ENCODE measurements around the gene IFNL1.
"Not testable (repeated sequence)": the region's sequence is repeated elsewhere in the genome, so short reads cannot be mapped to it uniquely, and the experiment has no call there.

Gene IFNL1

DNA sequence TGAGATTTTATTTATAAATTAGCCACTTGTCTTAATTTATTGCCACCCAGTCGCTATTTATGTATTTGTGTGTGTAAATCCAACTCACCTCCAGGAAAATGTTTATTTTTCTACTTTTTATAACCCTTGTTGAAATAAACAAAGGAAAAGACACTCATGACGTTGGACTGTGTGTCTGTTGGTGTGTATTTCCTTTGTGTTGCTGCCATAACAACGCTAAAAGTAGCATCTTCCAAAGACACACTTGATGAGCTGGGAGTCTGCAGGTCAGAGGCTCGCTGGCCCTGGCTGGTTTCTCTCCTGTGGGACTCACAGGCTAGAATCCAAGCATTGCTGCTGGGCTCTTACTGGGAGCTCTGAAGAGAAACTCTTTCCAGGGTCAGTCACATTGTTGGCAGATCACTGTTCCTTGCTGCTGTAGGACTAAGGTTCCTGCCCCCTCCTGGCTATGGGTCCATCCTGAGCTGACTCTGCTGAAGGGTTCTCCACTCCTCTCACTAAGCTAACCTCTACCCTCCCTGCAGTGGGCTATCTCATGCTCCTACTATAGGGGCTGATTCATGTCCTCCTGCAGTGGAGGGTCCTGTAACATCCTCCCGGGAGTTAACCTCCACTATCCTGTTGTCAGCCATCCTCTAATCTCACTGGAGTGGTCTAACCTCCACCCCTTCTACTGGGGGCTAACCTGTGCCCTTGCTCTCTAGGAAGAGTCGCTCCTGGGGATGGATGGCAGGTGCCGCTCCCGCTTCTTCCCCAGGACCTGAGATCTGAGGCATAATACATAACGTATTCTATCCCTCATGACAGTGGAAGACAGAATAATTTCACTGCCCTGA lies 26.0 kb upstream of the IFNL1 start:
- no peak for DNase-seq

DNA sequence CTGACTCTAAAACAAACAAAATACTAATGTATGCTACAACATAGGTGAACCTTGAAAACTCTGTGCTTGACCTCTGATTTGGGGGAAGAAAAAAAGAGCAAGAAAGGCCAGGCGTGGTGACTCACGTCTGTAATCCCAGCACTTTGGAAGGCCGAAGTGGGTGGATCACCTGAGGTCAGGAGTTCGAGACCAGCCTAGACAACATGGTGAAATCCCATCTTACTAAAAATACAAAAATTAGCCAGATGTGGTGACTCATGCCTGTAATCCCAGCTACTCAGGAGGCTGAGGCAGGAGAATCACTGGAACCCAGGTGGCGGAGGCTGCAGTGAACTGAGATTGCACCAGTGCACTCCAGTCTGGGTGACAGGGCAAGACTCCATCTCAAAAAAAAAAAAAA lies 22.3 kb upstream of the IFNL1 start:
- not testable (repeated sequence) for DNase-seq

DNA sequence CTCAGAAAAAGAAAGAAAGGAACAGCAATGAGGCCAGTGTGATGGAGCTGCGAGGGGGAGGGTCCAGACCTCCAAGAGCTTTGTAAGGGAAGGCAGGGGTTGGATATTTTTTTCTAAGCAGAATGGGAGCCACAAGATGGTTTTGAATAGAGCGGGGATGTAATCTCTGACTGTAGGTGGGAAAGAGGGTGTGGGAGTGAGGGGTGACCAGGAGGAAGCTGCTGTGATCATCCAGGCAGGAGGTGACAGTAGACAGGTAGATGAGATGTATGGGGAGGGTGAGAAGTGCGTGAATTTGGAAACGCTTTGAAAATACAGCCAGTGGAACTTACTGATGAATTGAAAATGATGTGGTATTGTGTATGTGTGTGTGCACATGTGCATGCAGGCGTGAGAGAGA lies 20.6 kb upstream of the IFNL1 start:
- no peak for DNase-seq

DNA sequence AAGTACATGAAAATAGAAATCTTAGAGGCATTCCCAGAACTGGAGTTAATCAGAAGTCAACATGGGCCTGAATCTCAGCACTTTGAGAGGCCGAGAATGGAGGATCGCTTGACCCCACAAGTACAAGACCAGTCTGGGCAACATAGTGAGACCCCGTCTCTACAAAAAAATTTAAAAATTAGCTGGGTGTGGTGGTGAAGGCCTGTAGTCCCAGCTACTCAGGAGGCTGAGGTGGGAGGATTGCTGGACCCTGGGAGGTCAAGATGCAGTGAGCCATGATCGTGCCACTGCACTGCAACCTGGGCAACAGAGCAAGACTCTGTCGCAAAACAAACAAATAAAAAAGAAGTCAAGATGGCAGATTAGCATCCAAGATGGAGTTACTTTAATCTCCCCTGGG lies 19.5 kb upstream of the IFNL1 start:
- no peak for DNase-seq

DNA sequence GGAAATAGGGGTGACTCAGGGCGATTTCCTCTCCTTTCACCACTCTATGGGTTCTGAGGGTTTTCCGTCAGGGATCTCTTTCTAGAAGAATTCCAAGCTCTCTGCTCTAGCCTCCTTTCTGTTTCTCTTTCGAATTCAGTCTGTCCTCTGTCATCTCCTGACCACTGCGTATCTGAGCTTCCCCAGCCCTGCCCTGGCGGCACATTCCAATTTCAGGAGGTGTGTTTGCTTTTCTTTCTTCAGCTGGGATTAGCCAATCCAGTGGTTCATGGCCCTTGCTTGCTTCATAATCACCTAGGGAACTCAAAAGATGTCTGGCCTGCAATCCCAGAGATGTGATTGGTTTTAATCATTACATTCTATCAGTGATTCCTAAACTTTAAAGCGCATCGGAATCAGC lies 18.6 kb upstream of the IFNL1 start:
- DNase-seq = no peak

DNA sequence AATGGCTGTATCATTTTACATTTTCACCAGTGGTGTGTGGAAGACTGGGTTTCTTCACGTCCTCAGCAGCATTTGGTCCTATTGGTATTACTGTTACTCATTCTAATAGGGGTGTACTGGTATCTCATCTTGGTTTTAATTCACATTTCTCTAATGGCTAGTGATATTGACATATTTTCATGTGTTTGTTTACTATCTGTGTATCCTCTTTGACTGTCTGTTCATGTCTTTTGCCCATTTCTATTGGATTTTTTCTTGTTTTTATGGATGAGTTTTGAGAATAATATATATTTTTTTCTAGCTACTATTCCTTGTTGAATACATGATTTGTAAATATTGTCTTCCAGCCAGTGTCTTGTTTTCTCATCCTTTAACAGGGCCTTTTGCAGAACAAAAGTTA lies 14.2 kb upstream of the IFNL1 start:
- DNase-seq = no peak

DNA sequence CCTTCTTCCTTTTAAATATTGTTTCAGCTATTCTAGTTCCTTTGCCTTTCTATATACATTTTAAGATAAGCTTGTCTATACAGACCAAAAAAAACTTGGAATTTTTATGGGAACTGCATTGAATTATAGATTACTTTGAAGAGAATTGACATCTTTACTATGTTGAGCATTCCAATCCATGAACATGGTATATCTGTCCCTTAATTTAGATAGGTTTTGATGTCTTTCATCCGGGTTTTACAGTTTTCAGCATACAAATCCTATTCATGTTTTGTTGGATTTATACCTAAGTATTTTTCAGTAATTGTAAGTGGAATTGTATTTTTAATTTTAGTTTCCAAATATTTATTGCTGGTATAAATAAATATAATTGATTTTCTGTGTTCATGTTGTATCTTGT lies 12.2 kb upstream of the IFNL1 start:
- no peak for DNase-seq

DNA sequence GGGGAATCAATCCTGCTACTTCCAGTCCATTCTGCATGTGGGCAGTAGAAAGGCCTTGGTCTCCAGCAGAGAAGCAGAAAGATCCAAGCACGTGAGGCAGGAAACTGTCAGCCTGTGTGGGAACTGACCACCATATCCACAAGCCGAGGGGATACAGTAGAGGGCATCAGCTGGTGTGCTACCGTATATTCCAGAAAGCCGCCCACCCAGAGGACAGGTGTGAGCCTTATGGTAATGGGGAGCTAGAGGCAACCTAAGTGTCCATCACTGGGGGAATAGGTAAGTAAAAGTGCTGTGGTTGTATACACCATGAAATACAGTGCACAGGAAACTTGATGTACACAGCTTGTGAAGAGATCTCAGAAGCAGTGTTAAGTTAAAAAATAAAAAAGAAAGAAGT lies 2.8 kb upstream of the IFNL1 start:
- DNase-seq = no peak

DNA sequence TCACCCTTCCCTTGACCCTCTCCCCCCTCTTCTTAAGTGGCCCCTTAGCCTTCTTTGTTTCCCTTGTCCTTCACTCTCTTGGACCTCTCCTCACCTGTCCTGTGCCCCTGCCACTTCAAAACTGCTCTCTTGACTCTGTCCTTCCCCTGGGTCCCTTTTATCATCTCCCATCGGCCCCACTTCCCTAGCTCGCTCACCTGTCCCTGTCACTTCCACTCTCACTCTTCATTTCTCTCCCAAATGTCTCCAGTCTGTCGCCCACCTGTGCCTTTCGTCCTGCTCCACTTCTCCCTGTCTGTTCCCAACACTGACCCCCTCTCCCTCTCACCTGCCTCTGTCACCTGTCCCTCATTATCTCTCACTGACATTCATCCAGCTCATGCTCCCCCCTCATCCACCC lies 699 bp downstream of the IFNL1 start:
- DNase-seq = no peak

DNA sequence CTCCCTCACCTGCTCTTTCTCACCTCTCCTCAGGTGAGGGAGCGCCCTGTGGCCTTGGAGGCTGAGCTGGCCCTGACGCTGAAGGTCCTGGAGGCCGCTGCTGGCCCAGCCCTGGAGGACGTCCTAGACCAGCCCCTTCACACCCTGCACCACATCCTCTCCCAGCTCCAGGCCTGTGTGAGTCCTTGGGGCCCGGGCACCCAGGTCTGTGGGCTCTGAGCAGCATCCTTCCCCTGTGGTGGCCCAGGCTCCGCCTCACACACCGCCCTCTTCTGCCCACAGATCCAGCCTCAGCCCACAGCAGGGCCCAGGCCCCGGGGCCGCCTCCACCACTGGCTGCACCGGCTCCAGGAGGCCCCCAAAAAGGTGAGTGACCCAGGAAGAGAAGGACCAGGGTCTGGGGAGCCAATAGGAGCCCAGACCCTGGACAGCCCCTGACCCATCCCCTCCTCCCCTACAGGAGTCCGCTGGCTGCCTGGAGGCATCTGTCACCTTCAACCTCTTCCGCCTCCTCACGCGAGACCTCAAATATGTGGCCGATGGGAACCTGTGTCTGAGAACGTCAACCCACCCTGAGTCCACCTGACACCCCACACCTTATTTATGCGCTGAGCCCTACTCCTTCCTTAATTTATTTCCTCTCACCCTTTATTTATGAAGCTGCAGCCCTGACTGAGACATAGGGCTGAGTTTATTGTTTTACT lies 1.9 kb downstream of the IFNL1 start:
- no peak for DNase-seq

DNA sequence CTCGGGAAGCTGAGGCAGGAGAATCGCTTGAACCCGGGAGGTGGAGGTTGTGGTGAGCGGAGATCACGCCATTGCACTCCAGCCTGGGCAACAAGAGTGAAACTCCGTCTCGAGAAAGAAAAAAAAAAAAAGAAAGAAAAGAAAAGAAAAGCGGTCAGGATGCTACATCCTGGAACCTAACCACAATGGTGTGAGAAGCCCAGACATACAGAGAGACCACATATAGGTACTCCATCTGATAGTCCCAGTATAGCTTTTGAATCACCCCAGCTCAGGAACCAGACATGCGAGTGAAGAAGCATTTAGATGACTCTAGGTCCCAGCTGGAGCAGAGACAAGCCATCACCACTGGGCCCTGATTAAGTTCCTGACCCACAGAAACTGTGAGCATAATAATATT lies 3.2 kb downstream of the IFNL1 start:
- DNase-seq = no peak

DNA sequence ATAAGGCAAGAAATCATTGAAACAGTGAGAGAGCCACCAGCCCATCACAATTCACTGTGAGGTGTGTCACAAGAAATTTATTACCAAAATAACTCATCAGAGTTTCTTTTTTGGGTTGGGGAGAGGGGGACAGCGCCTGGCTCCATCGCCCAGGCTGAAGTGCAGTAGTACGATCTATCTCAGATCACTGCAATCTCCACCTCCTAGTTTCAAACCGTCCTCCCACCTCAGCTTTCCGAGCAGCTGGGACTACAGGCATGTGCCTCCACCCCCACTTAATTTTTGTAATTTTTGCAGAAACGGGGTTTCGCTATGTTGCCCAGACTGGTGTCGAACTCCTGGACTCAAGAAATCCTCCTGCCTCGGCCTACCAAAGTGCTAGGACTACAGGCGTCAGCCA lies 3.6 kb downstream of the IFNL1 start:
- no peak for DNase-seq

DNA sequence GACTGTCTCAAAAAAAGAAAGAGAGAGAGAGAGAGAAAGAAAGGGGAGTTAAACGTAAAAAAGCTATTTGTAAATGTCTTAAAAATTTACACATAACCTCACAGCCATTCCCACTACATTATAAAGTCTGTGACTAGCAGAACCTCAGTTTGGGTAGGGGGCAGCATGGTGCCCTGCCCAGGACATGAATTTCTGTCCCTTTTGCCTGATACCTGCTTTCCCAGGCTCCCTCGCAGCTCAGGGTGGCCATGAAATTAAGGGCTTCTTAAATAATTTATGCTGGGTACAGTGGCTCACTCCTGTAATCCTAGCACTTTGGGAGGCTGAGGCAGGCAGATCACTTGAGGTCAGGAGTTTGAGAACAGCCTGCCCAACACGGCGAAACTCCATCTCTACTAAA lies 4.8 kb downstream of the IFNL1 start:
- no peak for DNase-seq

DNA sequence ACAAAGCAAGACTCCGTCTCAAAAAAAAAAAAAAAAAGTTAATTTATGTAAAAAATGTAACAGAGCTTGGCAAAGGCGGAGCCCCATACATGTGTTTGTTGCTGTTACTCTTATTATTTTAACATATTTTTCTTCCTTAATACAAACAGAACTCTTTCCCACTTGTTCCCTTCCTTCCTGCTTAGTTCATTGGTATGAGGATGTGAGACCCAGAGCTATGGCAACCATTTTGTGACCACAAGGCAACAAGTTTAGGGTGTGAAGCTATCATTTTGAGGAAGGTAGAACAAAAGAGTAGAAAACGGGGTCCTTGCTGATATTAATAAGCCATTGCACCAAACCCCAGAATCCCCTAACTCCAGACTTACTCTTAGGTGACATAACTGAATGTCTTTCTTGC lies 5.4 kb downstream of the IFNL1 start:
- no peak for DNase-seq

DNA sequence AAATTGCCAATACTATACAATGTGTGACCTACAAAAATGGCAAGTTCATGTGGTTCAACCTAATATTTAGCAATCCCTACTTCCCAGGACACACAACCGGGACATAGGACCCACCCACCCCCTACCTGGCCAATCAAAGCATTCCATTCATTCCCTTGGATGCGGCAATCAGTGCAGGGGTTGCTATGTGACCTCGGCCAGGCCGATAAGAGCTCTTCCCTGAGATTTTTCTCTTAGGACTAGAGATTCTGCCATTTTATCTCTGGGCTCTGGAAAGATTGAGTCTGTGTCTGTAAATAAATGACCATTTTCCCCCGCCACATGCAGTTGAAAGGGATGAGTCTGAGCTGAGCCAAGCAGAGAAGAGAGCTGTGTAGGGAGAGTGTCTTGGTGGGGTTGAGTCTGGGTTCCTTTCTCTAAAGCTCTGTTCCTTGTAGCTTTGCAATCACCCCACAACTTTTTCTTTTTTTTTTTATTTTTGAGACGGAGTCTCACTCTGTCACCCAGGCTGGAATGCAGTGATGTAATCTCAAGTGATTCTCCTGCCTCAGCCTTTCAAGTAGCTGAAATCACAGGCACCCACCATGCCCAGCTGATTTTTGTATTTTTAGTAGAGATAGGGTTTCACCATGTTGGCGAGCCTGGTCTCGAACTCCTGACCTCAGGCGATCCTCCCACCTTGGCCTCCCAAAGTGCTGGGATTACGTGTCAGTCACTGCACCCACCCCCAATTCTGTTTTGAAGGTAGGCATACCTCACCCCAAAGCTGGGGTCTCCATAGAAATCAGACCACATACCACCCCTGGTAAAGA lies 7.4 kb downstream of the IFNL1 start:
- DNase-seq = no peak

DNA sequence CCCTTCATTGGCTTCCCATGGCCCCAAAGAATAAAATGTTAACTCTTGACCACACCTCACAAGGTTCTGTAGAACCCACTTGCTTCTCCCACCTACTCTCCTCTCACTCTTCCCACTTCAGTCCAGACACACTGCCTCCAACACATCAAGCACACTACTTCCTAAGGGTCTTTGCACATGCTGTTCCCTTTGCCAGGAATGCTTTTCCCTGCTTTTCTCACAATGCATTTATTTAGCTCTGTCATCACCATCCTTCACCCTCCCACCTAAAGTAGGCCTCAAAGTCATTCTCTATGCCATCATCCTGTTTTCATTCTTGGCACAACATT lies 7.9 kb downstream of the IFNL1 start:
- DNase-seq = no peak

DNA sequence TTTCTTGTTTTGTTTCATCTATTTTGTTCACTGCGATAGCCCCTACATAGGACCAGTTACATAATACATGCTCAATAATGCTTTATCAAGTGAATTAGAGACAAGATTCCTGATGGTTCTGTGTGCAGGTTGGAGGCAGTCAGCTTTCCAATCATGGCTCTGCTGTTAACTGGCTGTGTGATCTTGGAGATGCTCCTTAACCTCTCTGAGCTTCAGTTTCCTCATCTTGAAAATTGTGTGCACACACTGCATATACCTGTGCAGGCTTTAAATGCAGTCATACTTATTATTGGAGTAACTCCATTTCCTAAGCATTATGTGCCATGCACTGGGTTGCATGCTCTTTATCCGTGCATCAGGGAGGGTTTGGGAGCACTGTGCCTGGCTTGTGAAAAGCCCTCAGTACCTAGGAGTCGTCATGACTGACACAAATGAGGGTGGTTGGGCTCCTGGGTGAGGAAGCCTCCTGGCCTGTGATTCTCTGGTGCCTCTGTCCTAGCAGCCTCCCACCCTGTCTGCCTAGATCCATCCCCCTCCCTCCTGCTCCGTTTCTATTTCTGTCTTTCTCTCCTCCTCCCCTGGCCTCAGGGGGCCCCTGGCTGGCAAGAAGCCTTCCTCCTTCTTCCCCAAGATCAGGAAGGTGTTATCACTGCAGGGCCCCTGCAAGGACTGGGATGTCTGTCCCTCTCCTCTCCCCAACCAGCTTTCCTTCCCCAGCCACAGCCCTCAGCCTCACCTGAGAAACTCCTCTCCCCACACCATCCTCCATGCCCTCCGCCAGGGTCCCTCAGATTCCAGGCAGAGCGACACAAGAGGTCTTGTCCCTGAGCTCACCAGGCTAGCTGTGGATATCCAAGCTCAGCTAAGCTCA lies 8.7 kb downstream of the IFNL1 start:
- no peak for DNase-seq

DNA sequence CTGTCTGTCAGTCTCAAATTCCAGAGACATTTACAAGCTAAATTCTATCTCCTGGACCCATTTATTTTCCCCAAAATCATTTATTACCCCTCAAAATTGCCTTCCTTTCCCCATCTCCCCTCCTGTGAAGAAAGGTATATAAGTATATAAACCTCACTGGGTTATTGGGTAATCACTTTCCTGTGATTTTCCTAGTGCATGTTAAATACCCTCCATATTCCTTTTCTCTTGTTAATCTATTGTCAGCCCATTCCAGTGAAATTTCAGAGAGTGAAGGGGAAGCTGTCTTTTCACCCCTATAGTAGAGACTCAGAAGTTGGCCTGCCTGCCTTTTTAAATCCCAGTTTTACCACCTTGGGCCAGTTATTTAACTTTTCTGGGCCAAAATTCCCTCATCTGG lies 9.9 kb downstream of the IFNL1 start:
- no peak for DNase-seq

DNA sequence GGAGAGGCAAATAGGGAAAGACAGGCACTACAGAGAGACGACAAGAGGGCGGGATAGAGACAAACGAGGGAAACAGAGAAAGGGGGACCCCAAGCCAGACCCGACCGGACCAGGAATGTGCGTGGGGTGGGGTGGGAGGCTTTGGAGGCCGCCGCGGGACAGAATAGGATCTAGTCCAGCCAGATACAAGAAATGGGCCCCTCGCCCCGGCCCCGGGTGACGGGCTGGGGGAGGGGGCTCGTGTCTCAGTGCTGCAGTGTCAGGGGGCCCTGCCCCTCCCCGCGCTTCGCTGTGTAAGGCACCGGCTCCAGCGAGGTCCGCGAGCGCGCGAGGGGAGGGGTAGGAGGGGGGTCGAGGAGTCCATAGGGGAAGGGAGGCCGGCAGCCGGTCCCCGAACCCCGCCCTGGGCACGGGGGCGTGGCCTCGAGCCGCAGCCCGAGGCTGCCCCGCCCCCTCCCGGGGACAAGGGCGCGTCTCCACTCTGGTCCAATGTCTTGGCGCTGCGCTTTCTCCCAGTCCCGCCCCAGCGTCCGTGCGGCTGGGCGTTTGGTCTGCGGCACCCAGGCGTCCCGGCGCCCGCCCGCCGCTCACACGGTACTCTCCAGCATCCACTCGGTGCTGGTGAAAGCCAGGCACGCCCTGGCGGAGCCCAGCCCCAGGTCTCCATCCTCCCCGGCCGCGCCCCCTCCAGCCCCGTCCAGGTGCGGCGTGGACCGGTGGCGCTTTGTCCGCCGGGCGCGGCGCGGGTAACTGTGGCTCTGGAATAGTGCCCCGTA lies 11.0 kb downstream of the IFNL1 start:
- DNase-seq = no peak

DNA sequence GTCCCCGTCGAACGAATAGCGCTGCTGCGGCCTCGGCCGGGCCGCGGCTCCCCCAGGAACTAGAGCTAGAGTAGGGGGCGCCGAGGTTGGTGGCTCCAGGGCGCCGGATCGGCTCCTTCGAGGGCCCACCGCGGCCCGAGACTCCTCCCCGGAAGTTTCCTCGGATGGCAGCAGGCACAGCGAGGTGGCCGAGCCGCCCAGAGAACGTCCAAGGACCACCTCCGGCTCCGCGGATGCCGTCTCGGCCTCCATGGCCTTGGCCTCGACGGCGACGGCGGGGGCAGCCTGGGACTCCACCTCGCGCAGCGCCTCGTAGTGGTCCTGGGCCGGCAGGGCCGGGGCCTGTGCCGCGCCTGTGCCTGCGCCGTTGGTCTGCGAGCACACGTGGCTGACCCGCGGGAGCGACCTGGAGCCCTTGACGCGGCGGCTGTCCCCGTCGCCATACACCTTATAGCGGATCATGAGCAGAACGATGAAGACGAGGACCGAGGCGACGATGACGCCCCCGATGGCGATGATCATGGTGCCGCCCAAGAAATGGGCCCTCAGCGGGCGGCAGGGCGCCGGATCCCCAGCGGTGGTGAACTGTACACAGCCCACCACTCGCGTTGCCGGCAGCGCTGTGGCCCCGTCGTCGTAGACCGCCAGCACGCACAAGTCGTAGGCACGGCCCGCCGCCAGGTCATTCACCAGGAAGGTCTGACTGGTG lies 11.8 kb downstream of the IFNL1 start:
- DNase-seq = no peak

DNA sequence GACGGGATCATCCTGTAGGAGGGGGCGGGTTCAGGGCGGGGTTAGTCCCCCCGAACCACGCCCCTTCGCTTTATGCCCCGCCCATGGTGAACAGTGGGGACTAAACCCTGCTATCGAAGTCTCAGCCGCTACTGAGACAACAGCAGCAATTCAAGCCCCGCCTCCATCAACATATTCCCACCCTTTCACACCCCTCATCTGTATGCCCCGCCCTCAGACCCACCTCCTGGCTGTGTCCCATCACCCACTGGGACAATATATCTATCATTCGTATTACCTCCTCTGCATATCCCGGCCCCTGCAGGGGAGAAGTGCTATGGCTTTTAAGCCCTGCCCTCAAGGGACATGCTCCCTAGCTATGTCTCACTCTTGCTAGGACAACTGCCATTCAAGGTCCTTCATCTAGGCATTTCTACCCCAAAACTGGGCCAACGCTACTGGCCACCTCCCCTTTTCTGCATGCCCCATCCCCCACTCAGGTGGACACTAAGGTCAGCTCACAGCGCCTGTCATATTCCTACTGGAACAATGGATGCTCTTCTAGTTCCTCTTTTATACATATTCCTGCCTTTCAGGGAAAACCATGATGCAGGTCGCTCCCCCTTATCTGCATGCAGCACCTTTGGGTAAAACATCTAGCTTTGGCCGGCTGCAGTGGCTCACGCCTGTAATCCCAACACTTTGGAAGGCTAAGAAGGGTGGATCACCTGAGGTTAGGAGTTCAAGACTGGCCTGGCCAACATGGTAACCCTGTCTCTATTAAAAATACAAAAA lies 12.5 kb downstream of the IFNL1 start:
- DNase-seq = no peak

Measured in GOT3 (cell line).